Renal cortex interstitium (tissue), 11 donors: ENCODE measurements around the gene RFX1. TPM values are rescaled to one million over a fixed set of nuclear protein-coding genes. Genes with fewer than 3 reads are reported as not detected.
"Not testable (repeated sequence)": the region's sequence is repeated elsewhere in the genome, so short reads cannot be mapped to it uniquely, and the experiment has no call there.

Source experiments
- DNase-seq, 11 donors: peaks; one replicate each; pipeline ENCODE4 v3.0.0-alpha.2; 2013; ENCODE audit warnings: low read depth in 9 of 11, low spot score in 4 of 11; ENCODE audit errors: extremely low read depth in 1 of 11
- polyA plus RNA-seq, 3 donors: library from polyadenylated mRNA; unstranded; fragments of 120-200 nt; gene quantifications; one replicate each; pipeline ENCODE4 v1.2.1, GENCODE V29; 2013; ENCODE audit not compliant: insufficient read length in 3 of 3

The RFX1 gene
- polyA plus RNA-seq, 3 donors: 9.1 to 17.7 (median 14.8) TPM

DNA sequence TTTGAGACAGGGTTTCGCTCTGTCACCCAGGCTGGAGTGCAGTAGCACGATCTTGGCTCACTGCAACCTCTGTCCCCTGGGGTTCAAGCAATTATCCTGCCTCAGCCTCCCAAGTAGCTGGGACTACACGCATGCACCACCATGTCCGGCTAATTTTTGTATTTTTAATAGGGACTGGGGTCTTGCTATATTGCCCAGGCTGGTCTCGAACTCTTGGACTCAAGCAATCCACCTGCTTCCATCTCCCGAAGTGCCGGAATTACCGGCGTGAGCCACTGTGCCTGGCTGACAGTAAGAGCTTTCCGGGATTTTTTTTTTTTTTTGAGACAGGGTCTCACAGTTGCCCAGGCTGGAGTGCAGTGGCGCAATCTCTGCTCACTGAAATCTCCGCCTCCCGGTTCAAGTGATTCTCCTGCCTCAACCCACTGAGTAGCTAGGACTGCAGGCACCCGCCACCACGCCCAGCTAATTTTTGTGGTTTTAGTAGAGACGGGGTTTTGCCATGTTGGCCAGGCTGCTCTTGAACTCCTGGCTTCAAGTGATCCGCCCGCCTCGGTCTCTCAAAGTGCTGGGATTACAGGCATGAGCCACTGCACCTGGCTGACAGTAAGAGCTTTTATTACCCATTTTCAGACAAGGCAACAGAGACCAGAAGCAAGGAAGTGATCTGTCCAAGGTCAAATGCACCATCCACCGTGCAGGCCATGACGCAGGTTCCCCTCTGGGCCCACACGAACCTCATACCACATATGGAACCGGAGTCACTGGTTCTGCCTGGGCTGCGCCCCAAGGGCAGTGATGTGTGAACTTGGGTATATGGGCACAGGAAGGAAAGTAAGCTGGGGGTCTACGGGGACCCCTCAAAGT lies 21.0 kb downstream of the RFX1 start:
- no peak for DNase-seq

DNA sequence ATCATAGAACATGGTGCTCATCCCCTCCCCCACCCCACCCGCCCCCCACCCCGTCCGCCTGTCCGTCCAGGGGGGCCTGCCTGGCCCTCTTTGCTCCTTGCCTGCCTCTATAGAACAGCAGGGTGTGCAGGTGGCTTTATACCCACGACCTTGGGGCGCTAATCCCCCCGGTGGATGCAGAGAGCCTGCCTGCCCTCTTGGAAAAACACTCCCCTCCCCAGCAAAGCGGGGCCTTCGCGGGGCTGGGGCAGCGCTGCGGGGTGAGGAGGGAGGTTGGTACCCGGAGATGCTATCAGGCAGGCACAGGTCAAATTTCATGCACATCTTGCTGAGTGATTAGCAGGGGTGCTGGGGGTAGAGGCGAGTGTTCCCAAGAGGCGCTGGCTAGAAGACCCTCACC lies 21.9 kb downstream of the RFX1 start:
- DNase-seq: no peak

DNA sequence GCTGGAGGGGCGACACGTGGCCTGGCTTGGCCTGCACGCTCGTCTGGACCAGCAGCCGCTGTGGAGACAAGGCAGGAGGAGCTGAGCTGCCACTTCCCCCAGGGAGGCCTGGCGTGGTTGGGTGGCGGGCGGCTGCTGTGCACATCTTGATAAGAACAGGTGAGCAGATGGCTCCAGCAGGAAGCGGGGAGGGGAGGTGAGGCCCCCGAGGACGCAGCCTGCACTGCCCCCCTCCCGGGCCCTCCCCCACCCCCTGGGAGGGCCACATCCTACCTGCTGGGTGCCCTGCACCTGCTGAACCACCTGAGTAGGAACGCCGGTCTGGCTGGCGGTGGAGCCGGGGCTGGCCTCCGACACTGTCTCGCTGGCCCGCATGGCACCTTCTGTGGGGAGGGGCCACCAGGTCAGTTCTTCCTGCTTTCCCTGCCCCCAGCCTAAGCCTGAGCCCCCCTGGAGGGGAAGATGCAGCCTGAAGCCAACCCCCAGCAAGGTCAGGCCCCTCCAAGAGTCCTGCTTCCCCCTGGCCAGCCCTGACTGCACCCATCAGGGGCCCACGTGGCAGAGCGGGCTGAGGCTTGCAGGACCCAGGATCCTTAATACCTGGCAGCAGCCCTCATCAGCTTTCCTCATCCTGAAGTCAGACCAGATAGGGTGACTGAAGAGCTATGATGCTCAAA lies 22.8 kb downstream of the RFX1 start:
- no peak for DNase-seq

DNA sequence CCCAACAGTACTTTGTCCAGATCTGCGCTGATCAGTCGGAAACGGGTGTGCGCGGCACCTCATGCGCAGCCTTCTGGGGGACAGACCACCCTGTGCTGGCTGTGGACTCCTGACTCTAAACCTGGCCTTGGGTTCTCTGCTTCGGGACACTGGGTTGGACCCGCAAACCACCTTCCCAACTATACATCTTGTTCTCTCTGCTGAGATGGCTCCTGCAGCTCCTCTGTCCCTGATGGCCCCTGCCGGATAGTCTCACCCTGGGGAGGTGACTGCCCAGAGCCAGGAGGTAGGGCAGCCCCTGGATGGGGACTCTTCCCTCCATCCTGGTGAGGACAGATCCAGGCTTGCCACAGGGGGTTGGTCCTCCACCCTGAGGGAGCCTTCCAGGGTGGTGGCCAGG lies 23.3 kb downstream of the RFX1 start:
- no peak for DNase-seq

DNA sequence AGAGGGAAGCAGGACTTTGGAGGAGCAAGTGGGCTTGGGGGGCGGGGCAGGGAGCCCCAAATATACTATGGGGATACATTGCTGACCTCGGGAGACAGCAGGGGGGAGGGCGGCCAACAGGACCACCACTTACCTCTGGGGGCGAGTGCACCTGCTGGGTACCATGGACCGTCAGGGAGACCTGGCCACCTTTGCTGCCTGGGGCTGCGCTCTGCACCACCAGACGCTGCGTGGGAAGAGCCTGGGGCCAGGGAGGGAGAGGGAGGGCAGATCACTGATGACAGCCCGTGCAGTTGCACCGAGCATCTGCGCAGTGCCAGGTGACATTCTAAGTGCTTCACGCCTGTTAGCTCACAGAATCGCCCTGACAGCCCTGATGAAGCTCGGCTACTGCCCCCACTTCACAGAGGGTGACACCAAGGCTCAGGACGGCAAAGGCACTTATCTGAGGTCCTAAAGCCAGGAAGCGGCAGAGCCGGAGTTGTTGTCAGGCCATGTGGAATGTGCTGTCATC lies 24.1 kb downstream of the RFX1 start:
- no peak for DNase-seq

DNA sequence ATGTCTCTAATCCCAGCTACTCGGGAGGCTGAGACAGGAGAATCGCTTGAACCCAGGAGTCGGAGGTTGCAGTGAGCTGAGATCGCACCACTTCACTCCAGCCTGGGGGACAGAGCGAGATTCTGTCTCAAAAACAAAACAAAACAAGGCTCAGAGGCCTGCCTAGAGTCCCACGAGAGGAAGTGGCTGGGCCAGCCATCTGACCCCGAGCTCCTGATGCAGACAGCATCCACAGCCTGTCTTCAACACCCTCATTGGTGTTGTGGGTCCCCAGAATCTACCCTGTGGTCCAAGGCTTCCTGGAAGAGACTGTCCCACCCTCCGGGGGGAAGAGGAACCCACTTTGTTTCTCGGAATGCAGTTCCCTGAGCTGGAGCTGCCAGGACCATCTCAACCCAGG lies 24.7 kb downstream of the RFX1 start:
- DNase-seq: no peak

DNA sequence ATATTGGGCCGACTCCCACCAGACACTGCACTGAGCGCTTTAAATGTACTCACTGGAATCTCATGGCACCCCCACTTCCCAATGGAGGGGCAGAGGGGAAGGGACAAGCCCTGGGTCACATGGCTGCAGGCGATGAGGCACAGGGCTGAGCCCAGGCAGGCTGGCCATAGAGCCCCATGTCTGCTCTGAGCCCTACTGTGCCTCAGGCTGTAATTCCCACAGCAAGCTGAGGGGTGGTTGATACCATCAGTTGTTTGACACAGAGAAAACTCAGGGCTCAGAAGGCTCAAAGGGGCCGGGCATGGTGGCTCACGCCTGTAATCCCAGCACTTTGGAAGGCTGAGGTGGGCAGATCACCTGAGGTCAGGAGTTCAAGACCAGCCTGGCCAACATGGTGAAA lies 25.1 kb downstream of the RFX1 start:
- DNase-seq: no peak

DNA sequence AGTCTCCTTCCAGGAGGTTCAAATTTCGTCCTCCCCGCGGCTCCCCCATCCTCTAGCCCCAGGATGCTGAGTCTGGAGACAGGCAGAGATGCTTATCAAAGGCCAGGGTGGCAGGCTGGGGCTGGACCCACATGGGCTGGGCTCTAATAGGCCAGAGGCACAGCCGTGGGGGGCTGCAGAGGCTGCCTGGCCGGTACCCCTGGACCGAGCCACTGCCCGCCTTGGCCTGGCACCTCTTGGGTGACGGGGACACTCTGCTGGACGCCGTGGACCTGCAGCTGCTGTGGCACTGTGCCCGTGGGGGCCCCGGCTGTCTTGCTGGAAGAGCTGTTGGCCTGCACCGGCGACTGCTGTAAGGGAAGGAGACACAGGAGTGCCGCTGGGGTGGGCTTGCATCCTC lies 25.8 kb downstream of the RFX1 start:
- no peak for DNase-seq

DNA sequence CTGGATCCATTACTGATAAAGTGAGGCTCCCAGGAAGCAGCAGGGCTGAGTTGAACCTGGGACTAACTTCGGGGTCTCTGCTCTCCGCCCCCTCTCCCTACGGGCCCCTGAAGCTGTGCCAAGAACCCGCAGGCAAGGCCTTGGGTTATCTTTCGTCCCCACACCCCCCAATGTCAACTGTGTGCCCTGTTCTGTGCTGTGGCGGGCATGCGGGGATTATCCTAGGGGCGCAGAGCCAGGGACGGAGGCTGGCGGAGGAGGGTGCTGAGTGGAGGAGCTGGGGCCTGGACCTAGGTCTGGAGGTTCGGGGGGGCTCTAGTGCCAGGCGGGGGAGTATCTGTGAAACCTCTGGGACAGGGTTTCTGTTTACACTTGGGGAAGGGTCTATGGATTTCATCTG lies 26.4 kb downstream of the RFX1 start:
- DNase-seq: no peak

DNA sequence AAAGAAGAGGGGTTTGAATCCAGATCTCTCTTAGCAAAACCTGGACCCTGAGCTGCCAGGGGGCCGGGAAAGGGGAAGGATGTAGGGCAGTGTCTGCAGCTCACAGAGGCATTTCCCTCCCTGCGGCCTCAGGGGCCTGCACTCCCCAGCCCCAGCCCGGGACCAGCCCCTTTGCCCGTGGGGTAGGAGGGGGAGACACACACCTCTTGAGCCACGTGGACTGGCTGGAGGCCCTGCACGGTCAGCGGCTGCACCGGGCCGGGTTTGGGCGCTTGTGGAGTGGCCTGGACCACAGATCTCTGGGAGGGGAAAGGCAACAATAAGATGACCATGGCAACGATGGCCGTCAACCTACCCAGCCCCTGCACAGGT lies 26.9 kb downstream of the RFX1 start:
- no peak for DNase-seq

DNA sequence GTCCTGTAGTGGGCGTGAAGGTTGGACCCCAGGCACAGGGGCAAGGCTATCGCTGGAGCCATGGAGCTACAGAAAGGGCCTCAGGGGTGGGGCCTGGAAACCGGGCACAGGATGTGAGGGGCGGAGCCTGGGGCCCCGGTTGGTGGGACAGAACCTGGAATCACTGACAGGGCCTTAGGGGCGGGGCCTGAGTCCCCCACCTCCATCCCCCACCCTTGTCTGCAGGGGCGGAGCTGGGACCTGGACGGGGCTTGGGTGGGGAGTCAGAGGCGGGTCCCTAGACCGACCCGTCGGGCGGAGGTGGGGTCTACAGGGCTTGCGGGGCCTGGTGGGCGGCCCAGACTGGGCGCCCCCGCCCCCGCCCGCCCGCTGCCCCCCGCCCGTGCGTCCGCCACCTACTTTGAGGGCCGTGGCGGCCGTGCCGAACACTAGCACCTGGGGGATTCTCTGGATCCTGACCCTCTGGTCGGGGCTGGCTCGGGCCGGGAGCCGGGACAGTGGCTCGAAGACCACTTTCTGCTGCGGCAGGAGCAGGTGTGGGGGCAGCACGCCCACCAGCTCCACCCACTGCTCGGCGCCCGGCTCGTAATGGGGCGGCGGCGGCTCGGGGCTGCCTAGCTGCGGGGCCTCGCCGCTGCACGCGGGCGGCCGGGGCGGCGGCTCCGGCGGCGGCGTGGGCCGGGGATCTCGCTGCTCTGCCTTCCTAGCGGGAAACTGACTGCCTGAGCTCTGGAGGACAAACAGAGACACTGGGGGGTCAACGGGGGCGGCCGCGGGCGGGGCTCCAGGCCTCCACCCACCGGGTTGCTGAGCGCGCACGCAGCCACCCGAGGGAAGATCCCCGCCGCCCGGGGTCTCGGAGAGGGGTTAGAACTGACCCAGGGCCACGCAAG lies 27.5 kb downstream of the RFX1 start:
- peak in 7 of 11 donors; percentile 72 to 84 (median 74) for DNase-seq

DNA sequence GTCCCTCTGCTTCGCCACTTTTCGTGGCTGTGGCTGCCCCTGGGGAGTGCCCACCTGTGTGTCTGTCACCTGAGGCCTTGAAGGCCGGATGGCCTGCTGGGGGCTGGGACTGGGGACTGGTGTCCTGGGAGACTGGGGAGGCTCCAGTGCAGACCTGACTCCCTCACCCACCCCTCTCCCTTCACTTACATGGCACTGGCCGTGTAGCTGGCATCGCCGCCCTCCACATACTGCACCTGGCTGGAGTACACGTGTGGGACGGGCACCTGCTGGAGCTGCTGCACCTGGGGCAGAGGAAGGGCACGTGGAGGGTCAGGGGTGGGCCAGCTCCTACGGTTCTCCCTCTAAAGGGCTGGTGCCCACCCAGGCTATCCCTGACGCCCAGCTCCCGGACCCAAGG lies 28.3 kb downstream of the RFX1 start:
- no peak for DNase-seq

DNA sequence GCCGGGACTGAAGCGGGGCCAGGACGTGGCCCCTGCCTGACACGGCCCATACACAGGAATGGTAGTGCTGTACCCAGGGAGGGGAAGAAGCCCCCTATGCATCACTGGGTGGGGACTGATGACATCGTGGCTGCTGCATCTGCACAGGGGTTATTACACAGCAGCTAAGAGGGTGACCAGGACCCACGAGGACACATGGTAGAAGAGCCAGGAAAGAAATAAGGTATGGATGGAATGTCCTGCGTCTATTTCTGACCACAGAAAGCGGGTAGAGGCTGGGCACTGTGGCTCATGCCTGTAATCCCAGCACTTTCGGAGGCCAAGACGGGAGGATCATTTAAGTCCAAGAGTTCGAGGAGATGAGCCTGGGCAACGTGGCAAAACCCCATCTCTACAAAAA lies 29.7 kb downstream of the RFX1 start:
- DNase-seq: no peak

DNA sequence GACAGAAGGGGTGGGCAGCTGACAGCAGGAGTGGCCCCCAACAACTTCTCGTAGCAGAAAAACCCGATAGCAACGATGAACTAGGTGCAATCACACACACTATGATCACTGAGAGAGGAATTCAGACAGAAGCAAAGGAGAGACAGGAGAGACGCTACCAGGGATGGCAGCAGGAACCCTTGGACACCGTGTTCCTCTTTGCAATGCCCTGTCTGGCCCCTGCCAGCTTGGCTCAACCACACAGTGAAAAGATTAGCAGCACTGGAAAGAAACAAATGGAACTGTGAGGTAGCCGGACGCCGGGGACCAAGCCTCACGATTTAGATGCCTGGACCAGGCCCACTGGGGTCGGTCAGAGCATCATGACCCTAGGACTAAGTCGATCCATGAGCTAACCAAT lies 30.2 kb downstream of the RFX1 start:
- DNase-seq: no peak

DNA sequence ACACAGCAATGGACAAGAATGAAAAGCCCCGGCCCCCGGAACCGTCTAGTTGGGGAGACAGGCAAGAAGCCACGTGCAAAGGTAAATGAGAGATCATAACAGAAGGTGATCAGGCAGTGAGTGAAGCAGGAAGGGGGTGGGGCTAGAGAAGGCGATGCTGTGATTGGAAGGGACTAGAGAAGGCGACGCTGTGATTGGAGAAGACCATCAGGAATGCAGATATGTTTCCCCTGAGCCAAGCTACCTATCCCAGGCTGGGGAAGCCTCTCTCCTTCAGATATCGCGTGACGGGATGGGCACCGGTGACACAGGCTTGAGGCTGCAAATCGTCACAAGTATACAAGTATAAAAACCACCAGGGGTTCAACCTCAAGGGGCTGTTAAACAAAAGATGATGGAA lies 32.0 kb downstream of the RFX1 start:
- peak in 1 of 11 donors; percentile 72 for DNase-seq

DNA sequence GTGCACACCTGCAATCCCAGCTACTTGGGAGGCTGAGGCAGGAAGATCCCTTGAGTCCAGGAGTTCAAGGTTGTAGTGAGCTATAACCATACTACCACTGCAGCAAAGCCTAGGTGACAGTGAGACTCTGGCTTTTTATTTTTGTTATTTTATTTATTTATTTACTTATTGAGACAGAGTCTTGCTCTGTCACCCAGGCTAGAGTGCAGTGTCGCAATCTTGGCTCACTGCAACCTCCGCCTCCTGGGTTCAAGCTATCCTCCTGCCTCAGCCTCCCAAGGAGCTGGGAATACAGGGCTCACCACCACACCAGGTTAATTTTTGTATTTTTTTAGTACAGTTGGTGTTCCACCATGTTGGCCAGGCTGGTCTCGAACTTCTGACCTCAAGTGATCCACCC lies 32.6 kb downstream of the RFX1 start:
- DNase-seq: not testable (repeated sequence)

DNA sequence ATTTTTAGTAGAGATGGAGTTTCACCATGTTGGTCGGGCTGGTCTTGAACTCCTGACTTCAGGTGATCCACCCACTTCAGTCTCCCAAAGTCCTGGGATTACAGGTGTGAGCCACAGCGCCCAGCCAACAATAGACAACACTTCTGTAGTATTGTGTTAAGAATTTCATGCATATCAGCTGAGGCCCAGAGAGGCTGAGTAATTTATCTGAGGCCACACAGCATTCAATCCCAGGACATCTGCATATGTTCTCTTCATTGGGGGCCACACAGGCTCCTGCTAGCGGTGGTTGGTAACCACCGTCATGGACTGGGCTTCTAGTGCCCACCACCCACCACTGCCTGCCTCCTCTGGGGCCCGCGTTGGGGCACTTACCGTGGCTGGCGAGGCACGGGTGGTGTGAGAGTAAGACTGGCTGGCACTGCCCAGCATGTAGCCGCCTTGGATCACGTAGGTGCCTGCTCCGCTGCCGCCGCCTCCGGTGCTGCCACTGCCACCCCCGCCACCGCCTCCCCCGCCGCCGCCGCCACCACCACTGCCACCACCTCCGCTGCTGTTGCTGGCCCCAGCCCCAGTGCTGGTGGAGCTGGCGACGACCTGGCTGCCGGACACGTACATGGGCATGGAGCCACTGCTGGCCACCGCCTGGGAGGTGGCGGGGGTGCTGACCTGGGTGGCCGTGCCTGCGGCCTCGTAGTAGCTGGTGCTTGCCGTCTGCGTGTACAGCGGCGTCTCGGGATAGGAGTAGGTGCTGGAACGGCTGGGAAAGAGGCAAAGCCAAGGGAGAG lies 33.6 kb downstream of the RFX1 start:
- DNase-seq: no peak

DNA sequence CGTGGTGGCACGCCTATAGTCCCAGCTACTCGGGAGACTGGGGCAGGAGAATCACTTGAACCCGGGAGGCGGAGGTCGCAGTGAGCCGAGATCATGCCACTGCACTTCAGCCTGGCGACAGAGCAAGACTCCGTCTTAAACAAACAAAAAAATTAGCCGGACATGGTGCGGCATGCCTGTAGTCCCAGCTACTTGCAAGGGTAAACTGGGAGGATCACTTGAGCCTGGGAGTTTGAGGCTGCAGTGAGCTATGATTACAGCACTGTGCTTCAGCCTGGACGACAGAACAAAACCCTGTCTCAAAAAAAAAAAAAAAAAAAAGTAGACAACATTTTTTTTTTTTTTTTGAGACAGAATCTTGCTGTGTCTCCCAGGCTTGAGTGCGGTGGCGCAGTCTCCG lies 34.3 kb downstream of the RFX1 start:
- not testable (repeated sequence) for DNase-seq

DNA sequence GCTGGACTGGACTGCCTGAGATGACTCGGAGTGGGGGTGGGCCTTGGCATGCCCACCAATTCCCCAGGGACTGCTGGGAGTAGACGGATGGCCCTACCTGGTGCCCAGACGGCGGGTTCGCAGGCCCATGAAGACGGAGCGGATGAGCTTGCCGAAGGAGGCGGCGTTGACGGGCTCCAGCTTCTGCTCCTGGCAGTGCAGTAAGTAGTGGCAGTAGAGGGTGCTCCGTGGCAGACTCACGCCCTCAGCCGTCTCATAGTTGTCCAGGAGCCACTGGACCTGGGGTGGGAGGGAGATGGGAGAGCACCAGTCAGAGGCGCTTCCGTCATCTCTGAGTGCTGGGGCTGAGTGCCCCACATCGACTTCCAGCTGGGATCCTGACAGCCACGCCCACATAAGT lies 36.2 kb downstream of the RFX1 start:
- no peak for DNase-seq
